Endothelial cell of umbilical vein (primary cell): ENCODE data around the gene SLC12A5.

Experiments used
- FOS ChIP-seq: IDR thresholded peaks from 2 replicates; pipeline ENCODE4 v1.6.1; 2011; ENCODE audit warnings: mild to moderate bottlenecking, low read length, moderate library complexity, borderline replicate concordance; ENCODE audit not compliant: insufficient read depth
- POLR2A ChIP-seq: IDR thresholded peaks from 2 replicates; pipeline ENCODE4 v1.6.1; 2012; ENCODE audit warnings: low read depth, mild to moderate bottlenecking, control low read depth, low read length
- POLR2AphosphoS5 ChIP-seq: IDR thresholded peaks from 2 replicates; pipeline ENCODE4 v1.6.1; 2012; ENCODE audit warnings: low read depth, mild to moderate bottlenecking, control low read depth, low read length, moderate library complexity; ENCODE audit not compliant: insufficient read depth
- TF ChIP-seq, protein P1 (sequence below), 2 donors: IDR thresholded peaks; 1 replicate in 1 of 2; 2 replicates in 1 of 2; pipeline ENCODE4 v1.5.1; 2011; ENCODE audit warnings: low read length in 2 of 2, mild to moderate bottlenecking in 2 of 2, moderate library complexity in 2 of 2, control low read depth in 1 of 2, inconsistent platforms in 1 of 2, low read depth in 1 of 2; ENCODE audit not compliant: insufficient read depth in 1 of 2; ENCODE audit errors: extremely low read depth in 1 of 2

DNA sequence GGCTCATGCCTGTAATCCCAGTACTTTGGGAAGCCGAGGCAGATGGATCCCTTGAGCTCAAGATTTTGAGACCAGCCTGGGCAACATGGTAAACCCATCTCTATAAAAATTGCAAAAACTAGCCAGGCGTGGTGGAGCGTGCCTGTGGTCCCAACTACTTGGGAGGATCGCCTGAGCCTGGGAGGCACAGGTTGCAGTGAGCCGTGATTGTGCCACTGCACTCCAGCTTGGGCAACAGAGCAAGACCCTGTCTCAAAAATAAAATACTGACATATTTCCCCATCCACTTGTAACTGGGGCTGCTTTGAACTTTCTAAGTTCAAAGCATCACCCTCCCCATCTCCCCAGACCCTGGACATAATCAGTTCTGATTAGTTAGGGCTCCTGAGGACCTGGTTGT is 27.5 kb upstream of the SLC12A5 start:
- TF ChIP-seq, protein P1, sequence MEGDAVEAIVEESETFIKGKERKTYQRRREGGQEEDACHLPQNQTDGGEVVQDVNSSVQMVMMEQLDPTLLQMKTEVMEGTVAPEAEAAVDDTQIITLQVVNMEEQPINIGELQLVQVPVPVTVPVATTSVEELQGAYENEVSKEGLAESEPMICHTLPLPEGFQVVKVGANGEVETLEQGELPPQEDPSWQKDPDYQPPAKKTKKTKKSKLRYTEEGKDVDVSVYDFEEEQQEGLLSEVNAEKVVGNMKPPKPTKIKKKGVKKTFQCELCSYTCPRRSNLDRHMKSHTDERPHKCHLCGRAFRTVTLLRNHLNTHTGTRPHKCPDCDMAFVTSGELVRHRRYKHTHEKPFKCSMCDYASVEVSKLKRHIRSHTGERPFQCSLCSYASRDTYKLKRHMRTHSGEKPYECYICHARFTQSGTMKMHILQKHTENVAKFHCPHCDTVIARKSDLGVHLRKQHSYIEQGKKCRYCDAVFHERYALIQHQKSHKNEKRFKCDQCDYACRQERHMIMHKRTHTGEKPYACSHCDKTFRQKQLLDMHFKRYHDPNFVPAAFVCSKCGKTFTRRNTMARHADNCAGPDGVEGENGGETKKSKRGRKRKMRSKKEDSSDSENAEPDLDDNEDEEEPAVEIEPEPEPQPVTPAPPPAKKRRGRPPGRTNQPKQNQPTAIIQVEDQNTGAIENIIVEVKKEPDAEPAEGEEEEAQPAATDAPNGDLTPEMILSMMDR (IDR thresholded peaks at IDR 0.05; ENCODE audit: extremely low read depth in 1 of 2, insufficient read depth in 1 of 2, low read depth in 1 of 2, low read length in 2 of 2): no peak
- TF ChIP-seq POLR2A: no peak
- TF ChIP-seq FOS: no peak
- TF ChIP-seq POLR2AphosphoS5: no peak
